Astrocyte of the spinal cord (primary cell): ENCODE results near the gene CLC.
"Not testable (repeated sequence)": the region's sequence is repeated elsewhere in the genome, so short reads cannot be mapped to it uniquely, and the experiment has no call there.

ENCODE experiments used
- DNase-seq: peaks from one replicate; pipeline ENCODE4 v3.0.0; 2011; ENCODE audit warnings: low read depth, low spot score
- H3K4me3 ChIP-seq: 2 replicates; pipeline ENCODE4 v1.5.1; 2011; ENCODE audit warnings: low read depth, mild to moderate bottlenecking, low read length, moderate library complexity
- CTCF ChIP-seq: IDR thresholded peaks from 2 replicates; pipeline ENCODE4 v1.5.1; 2012; ENCODE audit warnings: low read depth, mild to moderate bottlenecking, low read length, inconsistent platforms
- in situ Hi-C: cut with HindIII; loops from 2 replicates; pipeline ENCODE4 v1.10.0; 2017; ENCODE audit warnings: low sequenced_read_pairs

The CLC gene

GRCh38 chr19:39735688-39736087, 2.1 kb downstream of the CLC start:
- H3K4me3 ChIP-seq: no peak overlapping the region
- no peak for TF ChIP-seq CTCF
- no peak for DNase-seq
- in situ Hi-C loops: no loop called here

GRCh38 chr19:39733841-39734240, 4.0 kb downstream of the CLC start:
- no peak for DNase-seq
- H3K4me3 ChIP-seq: no peak overlapping the region
- in situ Hi-C loops: no loop called here
- no peak for TF ChIP-seq CTCF

- in situ Hi-C loops: no loop called here
- no peak for DNase-seq
- H3K4me3 ChIP-seq: no peak overlapping the region
- TF ChIP-seq CTCF: no peak
Observed at GRCh38 chr19:39731685-39732084, 6.1 kb downstream of the CLC start.

- TF ChIP-seq CTCF: no peak
Observed at GRCh38 chr19:39729594-39729993, 8.2 kb downstream of the CLC start.

GRCh38 chr19:39728040-39728439, 9.8 kb downstream of the CLC start:
- DNase-seq: no peak
- TF ChIP-seq CTCF: no peak
- in situ Hi-C loops: no loop called here
- no peak overlapping the region for H3K4me3 ChIP-seq

More at GRCh38 chr19:39729594-39729993, 8.2 kb downstream of the CLC start:
- in situ Hi-C loops: no loop called here
- no peak for DNase-seq
- H3K4me3 ChIP-seq: no peak overlapping the region

GRCh38 chr19:39727070-39727800, 10.6 kb downstream of the CLC start:
- H3K4me3 ChIP-seq: no peak overlapping the region
- in situ Hi-C loops: no loop called here
- TF ChIP-seq CTCF: no peak
- DNase-seq: no peak

GRCh38 chr19:39725995-39726394, 11.8 kb downstream of the CLC start:
- no peak overlapping the region for H3K4me3 ChIP-seq
- in situ Hi-C loops: no loop called here
- TF ChIP-seq CTCF: no peak

GRCh38 chr19:39720144-39720543, 17.7 kb downstream of the CLC start:
- DNase-seq, H3K4me3 ChIP-seq, in situ Hi-C loops: not testable (repeated sequence)

More at GRCh38 chr19:39725995-39726394, 11.8 kb downstream of the CLC start:
- DNase-seq: no peak
